KMS-11 (cell line): ENCODE data around the gene EME2.

Experiments used
- H2AFZ ChIP-seq: fragments of 200-600 bp; sonication (generic); 2 replicates; pipeline ENCODE4 v1.6.1; 2016; ENCODE audit warnings: antibody characterized with exemption, mixed run types, low read depth
- H3K27ac ChIP-seq: fragments of 200-600 bp; sonication (generic); 2 replicates; pipeline ENCODE4 v1.6.1; 2016; ENCODE audit warnings: mild to moderate bottlenecking, mixed run types
- H3K27me3 ChIP-seq: fragments of 200-600 bp; sonication (generic); 2 replicates; pipeline ENCODE4 v1.6.1; 2017; ENCODE audit warnings: mild to moderate bottlenecking, low read depth, mixed run types, moderate library complexity; ENCODE audit not compliant: insufficient read depth
- H3K36me3 ChIP-seq: fragments of 200-600 bp; sonication (generic); 2 replicates; pipeline ENCODE4 v1.6.1; 2017; ENCODE audit warnings: mild to moderate bottlenecking, mixed run types; ENCODE audit not compliant: insufficient read depth
- H3K4me1 ChIP-seq: fragments of 200-600 bp; sonication (generic); 2 replicates; pipeline ENCODE4 v1.6.1; 2016; ENCODE audit warnings: mild to moderate bottlenecking, low read depth, mixed run types; ENCODE audit not compliant: poor library complexity, severe bottlenecking
- H3K4me2 ChIP-seq: fragments of 200-600 bp; sonication (generic); 2 replicates; pipeline ENCODE4 v1.7.0; 2016; ENCODE audit warnings: mild to moderate bottlenecking, mixed run types
- H3K4me3 ChIP-seq: fragments of 200-600 bp; sonication (generic); IDR thresholded peaks from 2 replicates; pipeline ENCODE4 v1.6.1; 2017; ENCODE audit warnings: low read depth, low read length, mixed read lengths; ENCODE audit not compliant: insufficient read depth
- H3K79me2 ChIP-seq: fragments of 200-600 bp; sonication (generic); 2 replicates; pipeline ENCODE4 v1.6.1; 2016; ENCODE audit warnings: low read depth, mixed run types; ENCODE audit not compliant: insufficient read depth
- H3K9ac ChIP-seq: fragments of 200-600 bp; sonication (generic); 2 replicates; pipeline ENCODE4 v1.6.1; 2016; ENCODE audit warnings: mild to moderate bottlenecking, mixed run types
- H4K20me1 ChIP-seq: fragments of 200-600 bp; sonication (generic); 2 replicates; pipeline ENCODE4 v1.6.1; 2016; ENCODE audit warnings: mild to moderate bottlenecking, mixed run types; ENCODE audit not compliant: insufficient read depth
- TF ChIP-seq, protein P1 (sequence below): fragments of 200-600 bp; sonication (generic); conservative IDR thresholded peaks from 2 replicates; pipeline ENCODE4 v1.6.1; 2017; ENCODE audit warnings: low read depth, mild to moderate bottlenecking, antibody characterized with exemption, low read length, moderate library complexity, mixed read lengths

The EME2 gene

DNA sequence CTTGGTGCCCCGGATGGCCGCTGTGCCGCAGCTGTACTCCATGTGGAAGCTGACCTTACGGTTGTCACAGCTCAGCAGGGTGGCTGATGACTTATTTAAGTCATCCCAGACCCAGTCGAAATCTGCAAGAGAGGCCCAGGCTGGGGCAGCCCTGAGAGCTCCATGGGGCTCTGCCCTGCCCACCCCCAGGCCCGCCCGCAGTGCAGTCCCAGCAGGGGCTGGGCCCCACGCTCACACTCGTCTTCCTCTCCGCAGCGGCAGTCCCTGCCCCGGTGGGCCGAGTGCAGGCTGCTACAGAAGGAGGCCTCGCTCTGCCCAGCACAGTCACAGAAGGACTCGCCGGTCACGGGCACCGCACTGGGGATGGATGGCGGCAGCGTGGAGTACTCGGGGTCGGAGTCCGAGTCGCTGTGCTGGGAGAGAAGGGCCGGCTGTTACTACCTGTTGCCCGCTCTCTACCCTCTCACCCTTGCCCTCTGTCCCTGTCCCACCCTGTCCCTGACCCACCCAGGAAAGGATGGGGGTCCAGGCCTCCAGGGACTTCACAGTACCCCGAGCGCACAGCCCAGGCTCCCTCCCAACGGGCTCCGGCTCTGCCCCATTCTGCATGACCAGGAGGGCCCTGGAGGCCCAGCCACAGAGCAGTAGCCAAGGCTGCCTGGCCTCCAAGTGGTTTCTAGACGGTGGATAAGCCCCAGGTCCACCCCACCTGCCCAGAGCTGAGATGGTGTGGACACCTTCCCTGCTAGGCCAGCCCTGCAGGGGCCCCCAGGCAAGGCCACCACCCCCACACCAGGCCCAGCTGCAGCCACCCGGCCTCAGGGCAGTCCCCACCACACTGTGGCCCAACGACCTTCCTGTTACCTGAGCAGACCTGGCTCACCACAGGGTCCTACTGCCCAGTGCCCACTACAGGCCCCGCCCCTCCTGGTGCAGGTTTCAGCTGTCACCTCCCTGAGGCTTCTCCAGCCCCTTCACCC is 5.9 kb downstream of the EME2 start:
- TF ChIP-seq, protein P1, sequence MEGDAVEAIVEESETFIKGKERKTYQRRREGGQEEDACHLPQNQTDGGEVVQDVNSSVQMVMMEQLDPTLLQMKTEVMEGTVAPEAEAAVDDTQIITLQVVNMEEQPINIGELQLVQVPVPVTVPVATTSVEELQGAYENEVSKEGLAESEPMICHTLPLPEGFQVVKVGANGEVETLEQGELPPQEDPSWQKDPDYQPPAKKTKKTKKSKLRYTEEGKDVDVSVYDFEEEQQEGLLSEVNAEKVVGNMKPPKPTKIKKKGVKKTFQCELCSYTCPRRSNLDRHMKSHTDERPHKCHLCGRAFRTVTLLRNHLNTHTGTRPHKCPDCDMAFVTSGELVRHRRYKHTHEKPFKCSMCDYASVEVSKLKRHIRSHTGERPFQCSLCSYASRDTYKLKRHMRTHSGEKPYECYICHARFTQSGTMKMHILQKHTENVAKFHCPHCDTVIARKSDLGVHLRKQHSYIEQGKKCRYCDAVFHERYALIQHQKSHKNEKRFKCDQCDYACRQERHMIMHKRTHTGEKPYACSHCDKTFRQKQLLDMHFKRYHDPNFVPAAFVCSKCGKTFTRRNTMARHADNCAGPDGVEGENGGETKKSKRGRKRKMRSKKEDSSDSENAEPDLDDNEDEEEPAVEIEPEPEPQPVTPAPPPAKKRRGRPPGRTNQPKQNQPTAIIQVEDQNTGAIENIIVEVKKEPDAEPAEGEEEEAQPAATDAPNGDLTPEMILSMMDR = no peak

DNA sequence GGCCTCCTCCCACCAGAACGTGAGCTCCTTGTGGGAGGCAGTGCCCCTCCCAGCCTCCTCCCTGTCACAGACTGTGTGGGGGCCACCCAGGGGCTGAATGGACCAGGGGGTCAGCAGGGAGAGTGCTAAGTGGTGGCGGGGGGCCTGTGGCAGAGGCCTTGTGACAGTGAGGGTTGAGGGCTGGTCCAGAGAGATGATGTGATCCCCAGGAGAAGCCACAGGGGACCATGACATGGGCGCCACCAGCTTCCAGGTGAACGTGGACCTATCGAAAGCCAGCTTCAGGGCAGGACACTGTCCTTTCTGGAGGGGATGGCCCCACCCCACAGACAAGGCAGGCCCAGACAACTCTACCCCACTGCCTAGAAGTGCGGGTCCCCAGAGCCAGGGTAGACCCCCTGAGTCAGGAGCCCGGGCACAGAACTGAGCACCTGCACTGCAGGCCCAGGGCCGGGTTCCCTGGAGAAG is 6.7 kb downstream of the EME2 start:
- TF ChIP-seq, protein P1 = no peak
- Histone ChIP-seq H3K27ac (no peak overlapping the region), H4K20me1 (no peaks in the 10 kb centered on the region), H3K4me2 (no peak overlapping the region), H3K27me3 (no peaks in the 10 kb centered on the region), H3K79me2 (peaks cover 34% of the 10 kb centered on the region), H3K4me3 (no peak overlapping the region), H2AFZ (no peak overlapping the region), H3K36me3 (no peaks in the 10 kb centered on the region), H3K9ac (no peak overlapping the region), H3K4me1 (peaks cover 22% of the 10 kb centered on the region)

More for the DNA sequence above, 5.9 kb downstream of the EME2 start:
- no peaks in the 10 kb centered on the region for H3K27me3 ChIP-seq
- no peak overlapping the region for H2AFZ ChIP-seq
- H3K4me2 ChIP-seq = no peak overlapping the region
- H3K4me3 ChIP-seq = no peak overlapping the region
- no peaks in the 10 kb centered on the region for H3K36me3 ChIP-seq
- H4K20me1 ChIP-seq = no peaks in the 10 kb centered on the region
- H3K27ac ChIP-seq = no peak overlapping the region
- peaks cover 21% of the 10 kb centered on the region for H3K4me1 ChIP-seq
- peaks cover 33% of the 10 kb centered on the region for H3K79me2 ChIP-seq
- H3K9ac ChIP-seq = no peak overlapping the region

- TF ChIP-seq, protein P1 = no peak
- no peak overlapping the region for H3K9ac ChIP-seq
- no peaks in the 10 kb centered on the region for H3K27me3 ChIP-seq
- no peak overlapping the region for H3K4me3 ChIP-seq
- H3K4me2 ChIP-seq = no peak overlapping the region
- no peak overlapping the region for H2AFZ ChIP-seq
- peaks cover 16% of the 10 kb centered on the region for H3K4me1 ChIP-seq
- no peak overlapping the region for H3K27ac ChIP-seq
- H3K36me3 ChIP-seq = no peaks in the 10 kb centered on the region
- H4K20me1 ChIP-seq = no peaks in the 10 kb centered on the region
- H3K79me2 ChIP-seq = peaks cover 34% of the 10 kb centered on the region
Measured at GRCh38 chr16:1779741-1780676, 7.4 kb downstream of the EME2 start.

DNA sequence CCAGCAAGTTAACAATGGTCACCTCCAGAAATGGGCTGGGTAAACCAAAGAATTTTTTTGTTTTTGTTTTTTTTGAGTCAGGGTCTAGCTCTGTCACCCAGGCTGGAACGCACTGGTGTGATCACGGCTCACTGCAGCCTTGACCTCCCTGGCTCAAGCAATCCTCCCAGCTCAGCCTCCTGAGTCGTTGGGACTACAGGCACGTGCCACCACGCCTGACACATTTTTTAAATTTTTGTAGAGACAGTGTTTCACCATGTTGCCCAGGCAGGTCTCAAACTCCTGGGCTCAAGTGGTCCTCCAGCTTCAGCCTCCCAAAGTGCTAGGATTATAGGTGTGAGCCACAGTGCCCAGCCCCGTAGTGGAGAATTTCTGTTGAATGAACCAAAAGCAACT is 8.1 kb downstream of the EME2 start:
- TF ChIP-seq, protein P1 = no peak
- Histone ChIP-seq H3K9ac (no peak overlapping the region), H3K27ac (no peak overlapping the region), H3K27me3 (no peaks in the 10 kb centered on the region), H4K20me1 (no peaks in the 10 kb centered on the region), H3K4me1 (peaks cover 14% of the 10 kb centered on the region), H3K4me3 (no peak overlapping the region), H3K79me2 (peaks cover 36% of the 10 kb centered on the region), H2AFZ (no peak overlapping the region), H3K4me2 (peak overlapping the region; percentile 66; the same call in 1 of the 2 replicates), H3K36me3 (no peaks in the 10 kb centered on the region)
